Right ventricle myocardium inferior (tissue), 1 donor: ENCODE measurements around the gene TADA2B. TPM values are rescaled to one million over a fixed set of nuclear protein-coding genes. Genes with fewer than 3 reads are reported as not detected.
"Not testable (repeated sequence)": the region's sequence is repeated elsewhere in the genome, so short reads cannot be mapped to it uniquely, and the experiment has no call there.

ENCODE experiments used
- ATAC-seq: fragments of 200-7000 bp; cut with Tn5 transposase; one replicate; pipeline ENCODE4 v1.9.1; 2020; ENCODE audit warnings: mild to moderate bottlenecking, moderate library complexity
- DNase-seq: peaks from one replicate; pipeline ENCODE4 v3.0.0; 2021; ENCODE audit errors: missing footprints
- intact Hi-C: fragments of 100-400 bp; cut with DNase I; formaldehyde crosslinking; loops from one replicate; pipeline ENCODE4 v1.11.0; 2022
- total RNA-seq: library from RNA; stranded (reverse); fragmentation: NEBNext Ultra II Directional; extraction: Animal tissue kit (Norgen Biotek cat#: 25700); gene quantifications from one replicate; pipeline ENCODE4 v1.2.1, GENCODE V29; 2021
- donor health status: DM: no; HTN: yes; CAD: no; lungs with severe emphysema.

TADA2B gene
- total RNA-seq, 1 donor from 2014 or later, result 33.3 TPM

DNA sequence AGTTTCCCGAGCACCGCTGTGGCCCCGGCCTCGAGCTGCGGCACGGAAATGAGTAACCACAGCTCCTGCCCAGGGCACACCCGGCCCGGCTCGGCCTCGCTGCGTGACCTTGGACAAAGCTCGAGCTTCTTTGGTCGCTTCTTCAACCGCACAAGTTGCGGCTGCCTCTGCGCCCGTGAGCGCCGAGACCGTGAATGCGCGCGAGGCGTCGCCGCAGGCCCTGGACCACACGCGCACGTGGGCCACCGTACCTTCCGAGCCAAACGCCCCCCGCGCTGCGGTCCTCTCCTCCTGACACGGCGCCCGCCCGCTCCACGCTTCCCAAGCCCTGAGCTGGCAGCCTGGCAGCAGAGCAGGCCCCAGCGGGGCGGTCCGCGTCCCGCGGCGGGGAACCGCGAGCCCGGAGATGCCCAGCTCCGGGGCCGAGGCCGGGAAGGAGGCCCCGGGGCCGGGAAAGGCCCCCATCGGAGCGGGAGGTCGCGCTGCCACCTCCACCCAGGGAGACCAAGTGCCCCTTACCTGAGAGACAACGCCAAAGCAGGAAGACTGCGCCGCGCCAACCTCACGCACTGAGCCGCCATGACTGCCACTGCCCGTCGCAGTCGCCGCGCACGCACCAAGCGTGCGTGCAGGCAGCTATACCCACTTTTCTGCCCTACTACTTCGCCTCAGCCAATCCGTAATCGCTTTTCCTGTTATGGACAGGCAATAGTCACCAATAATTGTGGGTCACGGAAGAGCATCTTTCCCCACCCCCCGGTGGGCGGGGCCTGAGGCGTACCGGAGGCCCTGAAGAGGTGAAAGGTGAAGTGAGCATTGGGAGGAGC, 24.5 kb downstream of the TADA2B start, which contains the start of gene GRPEL1:
Gene GRPEL1 (minus strand): TSS at position 613 of the 827 bp plus-strand sequence. CDS start 32 bp downstream, at position 581.
- DNase-seq (peak; percentile 100), ATAC-seq (peak; percentile 99)
- intact Hi-C loops, result loop anchor here (1.0 to 10.0 kb wide), 4 partner anchors 24 to 793 kb away; partner anchors contain the start of gene TADA2B

DNA sequence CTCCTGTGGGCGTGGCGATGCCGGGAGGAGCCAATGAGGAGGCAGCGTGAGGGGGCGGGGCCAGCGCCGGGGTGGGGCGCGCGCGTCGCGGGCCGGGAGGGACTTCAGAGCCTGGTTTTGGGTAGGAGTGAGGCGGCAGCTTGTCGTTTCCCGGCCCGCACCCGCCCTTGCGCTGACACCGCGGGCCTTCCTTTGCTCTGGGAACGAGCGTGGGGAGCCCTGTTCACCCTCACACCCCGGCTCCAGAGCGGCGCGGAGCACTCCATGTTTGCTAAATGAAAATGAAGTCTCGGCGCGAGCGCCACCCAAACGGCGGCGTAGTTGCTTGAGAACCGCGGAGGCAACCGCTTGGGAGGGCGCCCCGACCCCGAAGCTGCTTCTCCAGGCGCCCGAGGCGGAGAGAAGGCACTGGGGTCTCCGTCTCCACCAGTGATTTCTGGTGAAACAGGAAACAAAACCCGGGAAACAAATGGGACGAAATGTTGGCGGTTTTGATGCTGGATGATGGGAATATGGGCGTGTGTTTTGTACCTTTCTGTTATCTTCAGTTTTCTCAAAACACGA, 25.2 kb downstream of the TADA2B start:
- intact Hi-C loops, result loop anchor here (1.0 to 10.0 kb wide), 4 partner anchors 25 to 794 kb away; partner anchors contain the start of gene TADA2B
- no peak for DNase-seq
- ATAC-seq, result no peak

DNA sequence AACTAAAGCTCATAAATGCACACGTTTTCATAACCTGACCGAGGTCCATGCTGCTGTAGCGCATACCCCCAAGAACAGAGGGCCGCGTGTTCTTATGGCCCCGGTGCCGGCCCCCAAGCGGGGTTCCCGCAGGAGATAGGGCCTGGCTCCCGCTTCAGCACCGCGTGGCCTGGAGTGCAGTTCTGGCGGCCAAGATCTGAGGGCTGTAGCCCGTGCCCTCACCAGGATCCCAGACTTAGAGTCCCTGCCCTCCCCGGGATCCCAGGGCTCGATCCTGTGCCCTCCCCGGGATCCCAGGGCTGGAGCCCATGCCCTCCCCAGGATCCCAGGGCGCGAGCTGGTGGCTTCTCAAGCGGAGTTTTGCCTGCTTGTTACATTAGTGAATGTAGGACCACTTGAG, 25.7 kb downstream of the TADA2B start:
- DNase-seq, result no peak
- no peak for ATAC-seq
- intact Hi-C loops, result loop anchor here (1.0 to 10.0 kb wide), 4 partner anchors 26 to 794 kb away; partner anchors contain the start of gene TADA2B

GRCh38 chr4:7070729-7071511, 27.7 kb downstream of the TADA2B start:
- intact Hi-C loops, result loop anchor here (2.0 kb wide), 2 partner anchors 162 to 350 kb away; partner anchors contain the start of gene TBC1D14
- no peak for ATAC-seq
- peak; percentile 88 for DNase-seq

DNA sequence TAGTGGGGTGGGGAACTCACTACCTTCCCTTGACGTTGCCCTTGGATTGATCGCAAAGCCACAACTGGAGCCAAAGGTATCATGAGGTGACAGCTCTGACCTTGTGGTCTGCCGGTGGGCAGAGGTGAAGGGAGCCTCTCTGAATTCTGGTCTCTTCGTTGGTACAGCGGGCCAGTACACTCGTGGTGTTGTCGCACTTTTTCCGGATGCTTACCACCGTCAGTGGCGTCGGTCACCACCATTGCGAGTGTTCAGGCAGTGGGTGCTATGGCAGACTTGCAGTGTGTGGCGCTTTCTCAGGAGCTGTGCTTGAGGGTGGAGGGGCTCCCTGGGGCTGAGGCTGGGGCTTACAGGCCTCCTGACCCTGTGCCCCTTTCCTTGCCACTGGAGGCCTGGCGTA, 29.9 kb downstream of the TADA2B start:
- DNase-seq, result no peak
- no peak for ATAC-seq
- intact Hi-C loops, result no loop called here

- no peak for ATAC-seq
- no peak for DNase-seq
- intact Hi-C loops, result no loop called here
These were observed 30.6 kb downstream of the TADA2B start for GRCh38 chr4:7073526-7074390.

GRCh38 chr4:7074426-7074825, 31.3 kb downstream of the TADA2B start:
- DNase-seq, result no peak
- intact Hi-C loops, result no loop called here
- no peak for ATAC-seq

GRCh38 chr4:7075962-7076695, 33.0 kb downstream of the TADA2B start:
- no peak for DNase-seq
- intact Hi-C loops, result no loop called here
- peak; percentile 20 for ATAC-seq

DNA sequence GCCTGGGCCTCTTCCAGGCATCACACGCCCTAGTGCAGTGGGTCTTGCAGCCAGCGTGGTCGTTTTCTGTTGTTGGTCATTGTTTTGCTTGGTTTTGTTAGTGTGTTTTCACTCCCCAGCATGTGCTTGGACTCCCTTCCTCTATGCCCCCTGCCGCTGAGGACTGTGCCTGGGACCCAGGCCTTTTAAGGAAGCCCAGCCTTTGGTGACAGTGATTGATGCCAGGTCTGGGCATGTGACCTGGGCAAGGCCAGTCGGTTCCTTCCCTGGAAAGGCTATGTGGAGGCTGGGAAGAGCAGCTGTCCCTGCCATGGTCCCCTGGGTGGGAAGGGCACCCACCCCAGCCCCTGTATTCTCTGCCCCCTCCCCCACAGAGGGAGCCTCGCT, 33.5 kb downstream of the TADA2B start:
- DNase-seq (no peak), ATAC-seq (peak; percentile 18)
- intact Hi-C loops, result no loop called here

- no peak for ATAC-seq
- DNase-seq, result no peak
- intact Hi-C loops, result no loop called here
These were observed 34.2 kb downstream of the TADA2B start for GRCh38 chr4:7077371-7077770.

- DNase-seq (no peak), ATAC-seq (no peak)
- intact Hi-C loops, result no loop called here
These were observed 34.9 kb downstream of the TADA2B start for GRCh38 chr4:7078025-7078424.

- intact Hi-C loops, DNase-seq, ATAC-seq: not testable (repeated sequence)
These were observed 36.3 kb downstream of the TADA2B start for GRCh38 chr4:7079483-7079882.

DNA sequence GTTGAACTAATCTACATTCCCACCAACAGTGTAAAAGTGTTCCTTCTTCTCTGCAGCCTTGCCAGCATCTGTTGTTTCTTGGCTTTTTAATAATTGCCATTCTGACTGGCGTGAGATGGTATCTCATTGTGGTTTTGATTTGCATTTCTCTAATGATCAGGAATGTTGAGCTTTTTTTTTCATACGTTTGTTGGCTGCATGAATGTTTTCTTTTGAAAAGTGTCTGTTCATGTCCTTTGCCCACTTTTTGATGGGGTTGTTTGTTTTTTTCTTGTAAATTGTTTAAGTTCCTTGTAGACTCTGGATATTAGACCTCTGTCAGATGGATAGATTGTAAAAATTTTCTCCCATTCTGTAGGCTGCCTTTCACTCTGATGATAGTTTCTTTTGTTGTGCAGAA, 36.7 kb downstream of the TADA2B start:
- not testable (repeated sequence) for ATAC-seq

DNA sequence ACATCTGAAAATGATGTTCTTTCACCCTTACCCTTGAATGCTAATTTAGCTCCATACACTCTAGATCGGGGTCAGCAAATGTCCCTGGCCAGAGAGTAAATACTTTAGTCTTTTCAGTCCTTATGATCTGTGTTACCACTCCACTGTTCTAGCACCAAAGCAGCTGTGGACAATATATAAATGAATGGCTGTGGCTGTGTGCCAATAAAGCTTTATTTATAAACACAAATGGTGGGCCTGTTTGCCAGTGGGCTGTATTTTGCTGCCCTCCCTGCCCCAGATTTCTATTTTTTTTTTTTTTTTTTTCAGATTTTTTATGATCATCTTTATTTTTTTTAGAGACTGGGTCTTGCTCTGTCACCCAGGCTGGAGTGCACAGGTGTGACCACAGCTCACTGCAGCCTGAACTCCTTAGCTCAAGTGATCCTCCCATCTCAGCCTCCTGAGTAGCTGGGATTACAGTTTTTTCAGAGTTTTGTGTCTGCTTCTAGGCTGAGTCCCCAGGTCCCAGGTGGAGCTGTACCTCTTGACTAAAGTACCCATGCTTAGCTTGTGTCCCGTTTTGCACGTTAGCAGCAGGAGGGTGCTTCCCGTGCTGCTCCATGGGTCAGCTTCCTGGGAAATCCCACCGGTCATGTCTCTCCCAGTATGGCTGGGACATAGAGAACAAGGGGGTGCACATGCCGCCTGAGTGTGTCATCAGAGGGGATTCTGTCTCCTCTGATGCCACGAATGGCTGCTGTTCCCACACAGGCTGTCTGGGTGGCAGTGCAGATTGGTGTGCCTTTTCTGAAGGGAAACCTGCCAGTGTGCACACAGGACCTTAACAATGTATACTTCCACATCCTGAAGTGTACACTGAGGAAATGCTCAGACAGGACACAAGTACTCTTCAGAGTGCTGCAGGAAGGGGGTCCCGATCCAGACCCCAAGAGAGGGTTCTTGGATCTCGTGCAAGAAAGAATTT, 40.7 kb downstream of the TADA2B start:
- intact Hi-C loops, result no loop called here
- DNase-seq, result no peak
- ATAC-seq, result no peak

More for the DNA sequence above, 36.7 kb downstream of the TADA2B start:
- DNase-seq, intact Hi-C loops: not testable (repeated sequence)

DNA sequence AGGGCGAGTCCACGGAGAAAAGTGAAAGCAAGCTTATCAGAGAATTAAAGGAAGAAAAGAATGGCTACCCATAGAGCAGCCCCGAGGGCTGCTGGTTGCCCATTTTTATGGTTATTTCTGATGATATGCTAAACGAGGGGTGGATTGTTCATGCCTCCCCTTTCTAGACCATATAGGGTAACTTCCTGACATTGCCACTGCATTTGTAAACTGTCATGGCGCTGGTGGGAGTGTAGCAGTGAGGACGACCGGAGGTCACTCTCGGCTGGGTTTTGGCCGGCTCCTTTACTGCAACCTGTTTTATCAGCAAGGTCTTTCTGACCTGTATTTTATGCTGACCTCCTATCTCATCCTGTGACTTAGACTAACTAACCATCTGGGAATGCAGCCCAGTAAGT, 41.4 kb downstream of the TADA2B start:
- intact Hi-C loops, ATAC-seq, DNase-seq: not testable (repeated sequence)

DNA sequence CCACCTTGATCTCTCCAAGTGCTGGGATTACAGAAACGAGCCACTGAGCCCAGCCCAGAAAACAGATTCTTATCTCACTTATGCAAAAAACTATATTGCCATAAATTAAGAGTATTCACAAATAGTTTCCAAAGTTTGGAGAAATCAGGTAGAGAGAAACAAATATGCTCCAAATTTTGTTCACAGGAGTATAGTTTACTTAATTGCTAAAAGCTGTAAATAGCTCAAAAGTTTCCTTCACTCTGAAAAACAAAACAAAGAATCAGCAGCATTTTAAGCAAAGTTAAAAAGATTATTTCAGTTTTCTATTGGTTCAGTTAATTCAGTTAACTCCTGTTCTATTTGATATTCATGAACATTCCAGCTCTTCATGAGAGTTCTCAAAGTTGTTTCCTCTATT, 43.2 kb downstream of the TADA2B start:
- ATAC-seq (no peak), DNase-seq (no peak)
- intact Hi-C loops, result no loop called here

DNA sequence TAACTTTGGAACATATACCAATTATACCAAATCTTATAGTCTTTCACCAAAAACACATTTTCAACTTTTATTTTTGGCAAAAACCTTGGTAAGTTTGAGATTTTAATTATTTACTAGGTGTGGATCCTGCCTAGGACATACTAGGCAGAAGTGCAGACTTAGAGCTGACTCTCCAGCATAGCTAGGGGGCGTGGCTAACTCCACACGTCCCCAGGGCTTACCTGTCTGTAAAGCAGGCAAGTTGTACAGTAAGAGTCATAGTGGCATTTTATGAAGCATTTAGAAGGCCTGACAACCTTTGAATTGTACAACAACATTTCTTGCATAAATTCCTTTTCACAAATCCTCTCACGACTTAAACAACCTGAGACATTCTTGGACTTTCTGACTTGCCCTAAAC, 43.9 kb downstream of the TADA2B start:
- DNase-seq (no peak), ATAC-seq (no peak)
- intact Hi-C loops, result no loop called here
